GM21526 (cell line): ENCODE measurements around the gene MC5R.
A peak's percentile ranks its signal among the peaks of the same experiment; 100 is the strongest.

ENCODE experiments used
- ATAC-seq: cut with Tn5 transposase; IDR thresholded peaks from one replicate; pipeline ENCODE4 v1.9.1; 2021; ENCODE audit warnings: moderate library complexity; ENCODE audit not compliant: unreplicated experiment, low FRiP score

The MC5R gene

GRCh38 chr18:13823707-13824395 lies at the start of gene MC5R:
Gene MC5R (plus strand): TSS chr18:13824149. CDS start chr18:13825766, 1,617 bp downstream.
- peak; percentile 91 for ATAC-seq

GRCh38 chr18:13775058-13775457 lies 48.9 kb upstream of the MC5R start:
- ATAC-seq, result no peak

GRCh38 chr18:13791181-13791580 lies 32.8 kb upstream of the MC5R start:
- ATAC-seq, result no peak

GRCh38 chr18:13793819-13794218 lies 30.1 kb upstream of the MC5R start:
- no peak for ATAC-seq

GRCh38 chr18:13796515-13796914 lies 27.4 kb upstream of the MC5R start:
- no peak for ATAC-seq

- ATAC-seq, result no peak
Measured at GRCh38 chr18:13797157-13797611, 26.8 kb upstream of the MC5R start.

- no peak for ATAC-seq
Measured at GRCh38 chr18:13799396-13799795, 24.6 kb upstream of the MC5R start.

- ATAC-seq, result no peak
Measured at GRCh38 chr18:13800505-13801259, 23.3 kb upstream of the MC5R start.

GRCh38 chr18:13801260-13801601 lies 22.7 kb upstream of the MC5R start:
- no peak for ATAC-seq

GRCh38 chr18:13804305-13804704 lies 19.6 kb upstream of the MC5R start:
- no peak for ATAC-seq

GRCh38 chr18:13808294-13809042 lies 15.5 kb upstream of the MC5R start:
- no peak for ATAC-seq

GRCh38 chr18:13809043-13809430 lies 14.9 kb upstream of the MC5R start:
- no peak for ATAC-seq

- no peak for ATAC-seq
Measured at GRCh38 chr18:13809531-13810255, 14.3 kb upstream of the MC5R start.

GRCh38 chr18:13810950-13811485 lies 12.9 kb upstream of the MC5R start:
- no peak for ATAC-seq

- ATAC-seq, result no peak
Measured at GRCh38 chr18:13811993-13812392, 12.0 kb upstream of the MC5R start.

GRCh38 chr18:13813271-13813849 lies 10.6 kb upstream of the MC5R start:
- peak; percentile 91 for ATAC-seq

GRCh38 chr18:13826209-13826608 lies 2.3 kb downstream of the MC5R start:
- no peak for ATAC-seq

GRCh38 chr18:13831864-13832508 lies 8.0 kb downstream of the MC5R start:
- no peak for ATAC-seq

GRCh38 chr18:13834496-13835015 lies 10.6 kb downstream of the MC5R start:
- ATAC-seq, result no peak
